Esophagus muscularis mucosa (tissue), 4 donors: ENCODE measurements around the gene DUSP2. TPM values are rescaled to one million over a fixed set of nuclear protein-coding genes. Genes with fewer than 3 reads are reported as not detected.

Experiments used
- DNase-seq: peaks from one replicate; pipeline ENCODE4 v3.0.0-alpha.2; 2017; ENCODE audit errors: extremely low spot score
- H3K27ac ChIP-seq, 4 donors: fragments of 200-600 bp; sonication (generic); replicated peaks in 1 of 4; 1 replicate in 3 of 4; 2 replicates in 1 of 4; pipeline ENCODE4 v1.5.1; 2016 to 2019; ENCODE audit warnings: mild to moderate bottlenecking in 1 of 4
- H3K27me3 ChIP-seq, 4 donors: fragments of 200-600 bp; sonication (generic); one replicate each; pipeline versions ENCODE4 v1.5.1 to v1.6.0; 2016 to 2019
- H3K36me3 ChIP-seq, 4 donors: fragments of 200-600 bp; sonication (generic); one replicate each; pipeline ENCODE4 v1.5.1; 2016 to 2019
- H3K4me1 ChIP-seq, 4 donors: fragments of 200-600 bp; sonication (generic); one replicate each; pipeline ENCODE4 v1.5.1; 2016 to 2019
- H3K4me3 ChIP-seq, 4 donors: fragments of 200-600 bp; sonication (generic); 1 replicate in 2 of 4; 2 replicates in 2 of 4; pipeline ENCODE4 v1.5.1; 2016 to 2019; ENCODE audit warnings: mild to moderate bottlenecking in 4 of 4, moderate library complexity in 1 of 4
- H3K9me3 ChIP-seq, 4 donors: fragments of 200-600 bp; sonication (generic); 1 replicate in 3 of 4; 2 replicates in 1 of 4; pipeline ENCODE4 v1.5.1; 2016 to 2019
- CTCF ChIP-seq, 3 experiments: fragments of 200-600 bp in 2 of 3; fragments of 450-650 bp in 1 of 3; sonication (generic) in 2 of 3; IDR thresholded peaks; one replicate each; pipeline ENCODE4 v1.5.1; 2017 to 2019; ENCODE audit warnings: antibody characterized with exemption in 3 of 3, mild to moderate bottlenecking in 2 of 3, moderate library complexity in 1 of 3
- EP300 ChIP-seq: sonication (generic); formaldehyde crosslinking; IDR thresholded peaks from one replicate; pipeline ENCODE4 v1.6.1; 2017; ENCODE audit warnings: antibody characterized with exemption
- POLR2A ChIP-seq: fragments of 450-650 bp; IDR thresholded peaks from one replicate; pipeline ENCODE4 v1.6.1; 2017; ENCODE audit warnings: antibody characterized with exemption, moderate library complexity, mild to moderate bottlenecking, low read depth
- POLR2AphosphoS5 ChIP-seq, 2 donors: sonication (generic); formaldehyde crosslinking; IDR thresholded peaks; one replicate each; pipeline ENCODE4 v1.6.1; 2017; ENCODE audit warnings: antibody characterized with exemption in 2 of 2
- WGBS: methylation state at CpG from one replicate; pipeline ENCODE4 v1.1.5; 2018; 5-methylcytosine and 5-hydroxymethylcytosine counted together
- intact Hi-C: fragments of 100-400 bp; cut with DNase I; formaldehyde crosslinking; loops from one replicate; pipeline ENCODE4 v1.15.1; 2023
- total RNA-seq, 4 donors: library from RNA; depleted of rRNA; stranded (reverse); fragments of >200 nt; gene quantifications; one replicate each; pipeline versions ENCODE4 v1.1.0 to v1.2.1, GENCODE V29; 2016

Gene DUSP2
- total RNA-seq, 4 donors from 2014 or later, result 1.1 to 5.5 (median 1.7) TPM

GRCh38 chr2:96131813-96132745 is 13.2 kb downstream of the DUSP2 start:
- Histone ChIP-seq H3K36me3 (no peaks in the 10 kb centered on the region), H3K9me3 (no peaks in the 10 kb centered on the region), H3K27me3 (peaks cover 0 to 42% (median 0%) of the 10 kb centered on the region in 4 donors), H3K27ac (no peak overlapping the region), H3K4me3 (no peak overlapping the region), H3K4me1 (no peaks in the 10 kb centered on the region)
- TF ChIP-seq POLR2A (no peak), POLR2AphosphoS5 (IDR thresholded peaks at IDR 0.05) (no peak), CTCF (IDR thresholded peaks at IDR 0.05) (no peak)
- WGBS, result 88% methylated on average over 26 of the region's 26 CpGs
- DNase-seq, result no peak
- intact Hi-C loops, result loop anchor here (10.0 kb wide), 1 partner anchor 373 kb away; the partner anchor contains the start of gene NEURL3

DNA sequence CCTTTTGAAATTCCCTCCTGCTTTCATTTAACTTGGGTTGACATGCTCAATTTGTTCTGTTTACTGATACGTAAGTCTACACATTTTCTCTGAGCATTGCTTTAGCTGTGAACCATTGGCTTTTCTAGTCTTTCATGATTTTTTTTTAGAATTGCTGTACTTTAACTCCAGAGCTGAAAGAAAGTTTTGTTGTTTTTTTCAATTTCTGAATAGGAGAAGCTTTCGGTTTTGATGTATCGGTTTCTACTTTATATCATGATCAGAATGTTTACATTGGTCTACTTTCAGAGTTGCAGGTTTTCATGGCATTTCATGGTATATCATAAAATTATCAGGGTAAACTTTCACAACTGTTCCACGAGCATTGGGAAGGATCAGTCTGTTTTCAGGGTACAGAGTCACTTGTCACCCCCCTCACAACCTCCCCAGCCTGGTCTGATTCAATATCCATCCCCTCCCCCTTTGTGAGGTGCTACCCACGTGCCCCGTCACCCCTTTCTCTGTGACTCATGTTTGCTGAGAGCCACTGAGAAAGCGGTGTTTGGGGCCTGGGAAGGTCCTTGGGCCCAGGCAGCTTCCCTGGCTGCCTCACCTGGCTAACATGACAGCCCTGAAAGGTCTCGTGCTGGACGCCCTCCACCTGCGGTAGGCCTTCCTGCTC is 14.0 kb downstream of the DUSP2 start:
- peaks cover 0 to 35% (median 0%) of the 10 kb centered on the region in 4 donors for H3K27me3 ChIP-seq
- TF ChIP-seq EP300 (no peak), CTCF (IDR thresholded peaks at IDR 0.05) (no peak), POLR2AphosphoS5 (IDR thresholded peaks at IDR 0.05) (no peak), POLR2A (no peak)
- H3K4me3 ChIP-seq, result no peak overlapping the region
- intact Hi-C loops, result loop anchor here (10.0 kb wide), 1 partner anchor 374 kb away; the partner anchor contains the start of gene NEURL3
- H3K36me3 ChIP-seq, result no peaks in the 10 kb centered on the region
- H3K27ac ChIP-seq, result no peak overlapping the region
- no peak for DNase-seq
- no peaks in the 10 kb centered on the region for H3K9me3 ChIP-seq
- no peaks in the 10 kb centered on the region for H3K4me1 ChIP-seq
- 79% methylated on average over 10 of the region's 10 CpGs for WGBS

DNA sequence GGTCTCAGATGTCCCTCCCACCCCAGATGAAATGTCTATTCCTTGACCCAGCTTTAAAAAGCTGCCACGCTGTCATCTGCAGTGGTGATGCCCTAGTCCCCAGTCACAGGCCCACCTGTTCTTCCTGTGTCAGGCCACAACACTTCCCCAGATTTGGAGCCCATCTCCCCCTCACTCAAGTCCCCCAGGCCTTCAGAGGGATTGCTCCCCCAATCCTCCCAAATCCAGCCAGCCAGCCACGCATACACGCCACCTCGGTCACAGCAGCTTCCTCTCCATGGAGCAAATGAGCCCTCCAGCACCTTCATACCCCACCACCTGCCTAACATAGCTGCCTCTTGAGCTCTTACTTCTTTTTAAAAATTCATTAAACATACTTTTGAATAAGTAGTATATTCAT is 14.8 kb downstream of the DUSP2 start:
- H3K27me3 ChIP-seq, result peaks cover 0 to 27% (median 0%) of the 10 kb centered on the region in 4 donors

DNA sequence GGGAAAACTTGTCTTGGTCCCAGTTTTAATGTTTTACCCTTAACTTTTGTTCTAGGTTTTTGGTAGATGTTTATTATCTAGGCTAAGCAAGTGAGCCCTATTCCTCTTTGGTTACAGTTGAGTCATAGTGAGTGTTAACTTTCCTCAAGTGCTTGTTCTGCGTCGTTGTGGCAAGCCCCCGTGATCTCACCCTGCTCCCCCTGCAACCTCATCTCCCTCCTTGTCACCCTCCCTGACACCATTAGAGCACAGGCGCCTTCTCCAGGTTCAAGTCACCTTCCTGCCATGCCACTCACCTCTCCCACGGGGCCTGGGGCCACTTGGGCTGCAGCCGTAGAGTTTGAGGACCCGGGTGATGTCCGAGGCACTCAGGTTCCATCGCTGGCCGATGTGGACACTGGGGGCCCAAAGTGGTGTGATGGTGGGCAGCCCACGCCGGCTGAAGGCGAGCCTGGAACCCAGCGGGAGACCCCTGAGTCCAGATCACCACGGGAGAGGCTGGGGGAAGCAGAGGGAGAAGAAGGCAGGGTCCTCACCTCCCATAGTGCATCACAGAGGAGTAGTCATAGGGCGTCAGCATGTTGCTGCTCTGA is 15.6 kb downstream of the DUSP2 start:
- H3K4me3 ChIP-seq, result no peak overlapping the region
- intact Hi-C loops, result loop anchor here (10.0 kb wide), 1 partner anchor 375 kb away; the partner anchor contains the start of gene NEURL3
- no peaks in the 10 kb centered on the region for H3K4me1 ChIP-seq
- 88% methylated on average over 14 of the region's 16 CpGs for WGBS
- no peak for DNase-seq
- TF ChIP-seq EP300, result no peak
- TF ChIP-seq POLR2A, result no peak
- no peak for TF ChIP-seq POLR2AphosphoS5 (IDR thresholded peaks at IDR 0.05)
- TF ChIP-seq CTCF (IDR thresholded peaks at IDR 0.05), result no peak
- H3K27me3 ChIP-seq, result peaks cover 0 to 25% (median 0%) of the 10 kb centered on the region in 4 donors
- no peaks in the 10 kb centered on the region for H3K9me3 ChIP-seq
- no peaks in the 10 kb centered on the region for H3K36me3 ChIP-seq
- no peak overlapping the region for H3K27ac ChIP-seq

More for the DNA sequence above, 14.8 kb downstream of the DUSP2 start:
- no peak for TF ChIP-seq POLR2A
- no peak for TF ChIP-seq EP300
- no peak for TF ChIP-seq CTCF (IDR thresholded peaks at IDR 0.05)
- no peak for TF ChIP-seq POLR2AphosphoS5 (IDR thresholded peaks at IDR 0.05)
- 85% methylated on average over 4 of the region's 4 CpGs for WGBS
- intact Hi-C loops, result loop anchor here (10.0 kb wide), 1 partner anchor 374 kb away; the partner anchor contains the start of gene NEURL3
- Histone ChIP-seq H3K27ac (no peak overlapping the region), H3K4me1 (no peaks in the 10 kb centered on the region), H3K4me3 (no peak overlapping the region), H3K36me3 (no peaks in the 10 kb centered on the region), H3K9me3 (no peaks in the 10 kb centered on the region)
- DNase-seq, result no peak
